ENCODE results near the gene MYBPC3. TPM values are rescaled to one million over a fixed set of nuclear protein-coding genes. Genes with fewer than 3 reads are reported as not detected.

The MYBPC3 gene
- total RNA-seq, 2 donors from 2014 or later = 966 to 1,049 TPM

- ATAC-seq = no peak
- DNase-seq = no peak
- intact Hi-C loops (cut with DNase I) = no loop called here
Measured at GRCh38 chr11:47388697-47389576, 36.4 kb upstream of the MYBPC3 start.

- ATAC-seq = peak in 1 of 2 donors; percentile 11
- intact Hi-C loops (cut with DNase I) = no loop called here
- DNase-seq = no peak
Measured at GRCh38 chr11:47387944-47388696, 35.6 kb upstream of the MYBPC3 start.

- intact Hi-C loops (cut with DNase I) = no loop called here
- ATAC-seq = no peak
Measured at GRCh38 chr11:47384498-47384897, 32.0 kb upstream of the MYBPC3 start.

GRCh38 chr11:47383071-47383470, 30.6 kb upstream of the MYBPC3 start:
- intact Hi-C loops (cut with DNase I) = no loop called here

More at GRCh38 chr11:47384498-47384897, 32.0 kb upstream of the MYBPC3 start:
- no peak for DNase-seq

GRCh38 chr11:47380078-47380477, 27.6 kb upstream of the MYBPC3 start:
- ATAC-seq = no peak
- intact Hi-C loops (cut with DNase I) = no loop called here
- no peak for DNase-seq

More at GRCh38 chr11:47383071-47383470, 30.6 kb upstream of the MYBPC3 start:
- DNase-seq (no peak), ATAC-seq (peak in 1 of 2 donors; percentile 32)

GRCh38 chr11:47379317-47379716, 26.8 kb upstream of the MYBPC3 start:
- ATAC-seq = no peak
- intact Hi-C loops (cut with DNase I) = loop anchor here (5.0 to 10.0 kb wide), 4 partner anchors 73 to 473 kb away; partner anchors contain the start of gene NUP160 (in 1 of the 2)
- no peak for DNase-seq

GRCh38 chr11:47378836-47379170, 26.3 kb upstream of the MYBPC3 start:
- DNase-seq = no peak
- intact Hi-C loops (cut with DNase I) = loop anchor here (5.0 to 10.0 kb wide), 4 partner anchors 73 to 473 kb away; partner anchors contain the start of gene NUP160 (in 1 of the 2)

GRCh38 chr11:47378010-47378835, 25.7 kb upstream of the MYBPC3 start, which contains the start of gene SPI1:
TSS of gene SPI1 (minus strand) at chr11:47378547. CDS start at chr11:47378353, 194 bp downstream.
- ATAC-seq = peak; percentile 47 to 52
- DNase-seq = peak; percentile 66
- intact Hi-C loops (cut with DNase I) = loop anchor here (5.0 to 10.0 kb wide), 4 partner anchors 74 to 474 kb away; partner anchors contain the start of gene NUP160 (in 1 of the 2)

More at GRCh38 chr11:47378836-47379170, 26.3 kb upstream of the MYBPC3 start:
- ATAC-seq = no peak

- DNase-seq (no peak), ATAC-seq (peak in 1 of 2 donors; percentile 32)
- intact Hi-C loops (cut with DNase I) = loop anchor here (5.0 to 10.0 kb wide), 4 partner anchors 75 to 475 kb away; partner anchors contain the start of gene NUP160 (in 1 of the 2)
Measured at GRCh38 chr11:47377571-47378009, 25.1 kb upstream of the MYBPC3 start.

GRCh38 chr11:47376525-47377371, 24.2 kb upstream of the MYBPC3 start:
- ATAC-seq = peak in 1 of 2 donors; percentile 50
- peak; percentile 48 for DNase-seq
- intact Hi-C loops (cut with DNase I) = loop anchor here (5.0 to 10.0 kb wide), 4 partner anchors 76 to 476 kb away; partner anchors contain the start of gene NUP160 (in 1 of the 2)

GRCh38 chr11:47376107-47376524, 23.6 kb upstream of the MYBPC3 start:
- intact Hi-C loops (cut with DNase I) = loop anchor here (5.0 to 10.0 kb wide), 4 partner anchors 76 to 476 kb away; partner anchors contain the start of gene NUP160 (in 1 of the 2)
- ATAC-seq (no peak), DNase-seq (no peak)

GRCh38 chr11:47375546-47376085, 23.1 kb upstream of the MYBPC3 start:
- DNase-seq = no peak
- intact Hi-C loops (cut with DNase I) = loop anchor here (2.0 to 10.0 kb wide), 5 partner anchors 77 to 477 kb away; partner anchors contain the start of gene NUP160 (in 1 of the 2)
- no peak for ATAC-seq

GRCh38 chr11:47375020-47375419, 22.5 kb upstream of the MYBPC3 start:
- intact Hi-C loops (cut with DNase I) = loop anchor here (2.0 to 10.0 kb wide), 5 partner anchors 77 to 477 kb away; partner anchors contain the start of gene NUP160 (in 1 of the 2)
- no peak for ATAC-seq

GRCh38 chr11:47374720-47375019, 22.2 kb upstream of the MYBPC3 start:
- intact Hi-C loops (cut with DNase I) = loop anchor here (2.0 to 10.0 kb wide), 5 partner anchors 78 to 478 kb away; partner anchors contain the start of gene NUP160 (in 1 of the 2)
- ATAC-seq = no peak

More at GRCh38 chr11:47375020-47375419, 22.5 kb upstream of the MYBPC3 start:
- DNase-seq = no peak

GRCh38 chr11:47373876-47374719, 21.6 kb upstream of the MYBPC3 start:
- DNase-seq (peak; percentile 90), ATAC-seq (peak; percentile 75 to 85)
- intact Hi-C loops (cut with DNase I) = loop anchor here (2.0 to 10.0 kb wide), 3 partner anchors 81 to 471 kb away; partner anchors contain the start of gene NUP160 (in 1 of the 2)

More at GRCh38 chr11:47374720-47375019, 22.2 kb upstream of the MYBPC3 start:
- no peak for DNase-seq

GRCh38 chr11:47372422-47372821, 19.9 kb upstream of the MYBPC3 start:
- ATAC-seq (no peak), DNase-seq (no peak)
- intact Hi-C loops (cut with DNase I) = loop anchor here (10.0 kb wide), 2 partner anchors 242 to 472 kb away; partner anchors contain the start of gene NUP160 (in 1 of the 2)

Measured in left cardiac atrium (tissue), 4 donors.